ENCODE measurements around the gene FBXL19.

DNA sequence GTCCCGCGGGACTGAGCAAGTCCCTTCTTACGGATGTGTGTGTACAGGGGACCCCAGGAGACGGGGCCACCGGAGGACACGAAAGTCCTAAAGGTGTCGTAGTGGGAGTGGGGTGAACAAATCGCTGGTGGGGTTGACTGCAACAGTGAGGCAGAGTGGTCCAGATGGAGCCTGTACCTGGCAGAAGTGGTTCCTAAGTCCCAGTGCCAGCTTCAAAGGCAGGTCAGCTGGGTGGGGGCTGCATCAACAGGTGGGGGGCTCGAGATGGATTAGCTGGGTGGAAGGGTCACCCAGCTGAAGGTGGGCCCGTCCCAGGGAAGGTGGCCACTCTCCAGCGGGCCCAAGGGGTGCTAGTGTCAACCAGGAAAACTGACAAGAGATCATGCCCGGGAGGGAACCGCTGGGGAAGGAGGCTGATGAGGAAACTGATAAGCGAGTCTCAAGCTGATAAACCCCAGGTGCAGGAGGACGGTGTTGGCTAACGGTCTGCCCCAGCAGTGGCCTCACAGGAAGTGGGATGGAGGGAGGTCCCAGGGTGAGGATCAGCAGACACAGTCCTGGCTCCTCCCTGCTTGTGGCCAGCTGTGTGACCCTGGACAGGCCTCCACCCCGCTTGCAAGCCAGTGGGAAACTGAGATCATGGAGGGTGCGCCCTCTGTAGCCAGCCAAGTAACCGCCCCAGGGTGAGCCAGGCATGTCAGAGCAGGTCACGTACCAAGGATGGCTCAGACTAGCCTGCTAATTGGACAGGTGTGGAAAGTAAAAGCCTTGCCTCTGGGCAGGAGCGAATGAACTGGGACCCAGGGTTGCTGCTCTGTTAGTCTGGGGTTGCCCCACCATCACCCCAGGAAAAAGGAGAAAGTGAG lies 26.5 kb downstream of the FBXL19 start:
- TF ChIP-seq SP1 (IDR thresholded peaks at IDR 0.05) (peak; percentile 89), CTCF (IDR thresholded peaks at IDR 0.05; ENCODE audit: low read depth, low read length, missing input control) (no peak), FOXA2 (IDR thresholded peaks at IDR 0.05) (peak; percentile 9), MAX (IDR thresholded peaks at IDR 0.05) (peak; percentile 81), FOXA1 (IDR thresholded peaks at IDR 0.05) (peak; percentile 31), YY1 (IDR thresholded peaks at IDR 0.05) (peak; percentile 93)
